NCI-H1105 (cell line): Measurements from ENCODE around the gene EFHD2.
A peak's percentile ranks its signal among the peaks of the same experiment; 100 is the strongest.
"Not testable (repeated sequence)": the region's sequence is repeated elsewhere in the genome, so short reads cannot be mapped to it uniquely, and the experiment has no call there.

Experiments
- DNase-seq: peaks from one replicate; lab custom pipeline; 2025; lab: John Stamatoyannopoulos, UW

Gene EFHD2

GRCh38 chr1:15388201-15388880, 21.3 kb upstream of the EFHD2 start:
- DNase-seq = no peak

GRCh38 chr1:15389828-15390227, 19.9 kb upstream of the EFHD2 start:
- not testable (repeated sequence) for DNase-seq

- no peak for DNase-seq
Measured at GRCh38 chr1:15390667-15391066, 19.0 kb upstream of the EFHD2 start.

GRCh38 chr1:15391366-15391765, 18.3 kb upstream of the EFHD2 start:
- no peak for DNase-seq

- DNase-seq = no peak
Measured at GRCh38 chr1:15393475-15394257, 16.0 kb upstream of the EFHD2 start.

GRCh38 chr1:15394258-15394690, 15.4 kb upstream of the EFHD2 start:
- no peak for DNase-seq

GRCh38 chr1:15397236-15397635, 12.5 kb upstream of the EFHD2 start:
- DNase-seq = no peak

GRCh38 chr1:15399710-15400109, 10.0 kb upstream of the EFHD2 start:
- DNase-seq = no peak

GRCh38 chr1:15400627-15401026, 9.1 kb upstream of the EFHD2 start:
- peak; percentile 81 for DNase-seq

- no peak for DNase-seq
Measured at GRCh38 chr1:15401391-15402055, 8.2 kb upstream of the EFHD2 start.

GRCh38 chr1:15402809-15403450, 6.8 kb upstream of the EFHD2 start:
- no peak for DNase-seq

GRCh38 chr1:15403962-15404580, 5.6 kb upstream of the EFHD2 start:
- DNase-seq = no peak

- no peak for DNase-seq
Measured at GRCh38 chr1:15405106-15405850, 4.4 kb upstream of the EFHD2 start.

- DNase-seq = no peak
Measured at GRCh38 chr1:15406614-15407559, 2.8 kb upstream of the EFHD2 start.

GRCh38 chr1:15407580-15407979, 2.1 kb upstream of the EFHD2 start:
- no peak for DNase-seq

- no peak for DNase-seq
Measured at GRCh38 chr1:15408890-15409387, 749 bp upstream of the EFHD2 start.

GRCh38 chr1:15410223-15410883, 665 bp downstream of the EFHD2 start:
- no peak for DNase-seq

- DNase-seq = no peak
Measured at GRCh38 chr1:15410884-15411245, 1.2 kb downstream of the EFHD2 start.

GRCh38 chr1:15411593-15412137, 2.0 kb downstream of the EFHD2 start:
- DNase-seq = no peak
